ENCODE results near the gene SAMD14. TPM values are rescaled to one million over a fixed set of nuclear protein-coding genes. Genes with fewer than 3 reads are reported as not detected.

The SAMD14 gene
- total RNA-seq, 1 experiment from 2014 or later, result 8.2 TPM

DNA sequence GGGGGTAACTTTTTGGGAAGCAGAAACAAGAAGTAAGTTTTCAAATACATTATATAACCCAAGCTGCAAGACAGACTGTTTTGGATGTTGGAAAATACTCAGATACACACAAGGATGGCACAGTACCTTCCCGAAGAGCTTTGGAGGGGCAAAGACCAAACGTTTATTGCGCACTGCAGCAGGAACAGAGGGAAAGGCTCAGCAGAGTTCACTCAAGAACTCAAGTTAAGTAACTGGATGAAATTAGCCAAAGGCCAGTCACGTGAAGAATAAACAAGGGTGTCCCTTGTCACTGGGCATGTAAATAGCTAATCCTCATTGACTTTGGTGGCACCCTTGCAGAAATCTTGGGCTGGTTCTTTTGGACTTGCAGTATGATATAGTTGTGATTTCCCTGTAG lies 32.0 kb downstream of the SAMD14 start:
- no peak for DNase-seq
- Histone ChIP-seq H3K27me3 (ENCODE audit: control insufficient read depth, insufficient read depth, low read length) (no peaks in the 10 kb centered on the region), H3K36me3 (replicated peaks; ENCODE audit: control insufficient read depth, insufficient read depth, low read length) (no peaks in the 10 kb centered on the region), H3K4me3 (ENCODE audit: insufficient read depth, low read depth, low read length) (no peak overlapping the region)

- H3K36me3 ChIP-seq (replicated peaks; ENCODE audit: control insufficient read depth, insufficient read depth, low read length), result no peaks in the 10 kb centered on the region
- no peak overlapping the region for H3K4me3 ChIP-seq (ENCODE audit: insufficient read depth, low read depth, low read length)
- H3K27me3 ChIP-seq (ENCODE audit: control insufficient read depth, insufficient read depth, low read length), result no peaks in the 10 kb centered on the region
- no peak for DNase-seq
These were observed 32.5 kb downstream of the SAMD14 start for GRCh38 chr17:50097455-50097854.

- DNase-seq, result no peak
- H3K27me3 ChIP-seq (ENCODE audit: control insufficient read depth, insufficient read depth, low read length), result no peaks in the 10 kb centered on the region
- H3K4me3 ChIP-seq (ENCODE audit: insufficient read depth, low read depth, low read length), result no peak overlapping the region
- no peaks in the 10 kb centered on the region for H3K36me3 ChIP-seq (replicated peaks; ENCODE audit: control insufficient read depth, insufficient read depth, low read length)
These were observed 33.2 kb downstream of the SAMD14 start for GRCh38 chr17:50096758-50097157.

DNA sequence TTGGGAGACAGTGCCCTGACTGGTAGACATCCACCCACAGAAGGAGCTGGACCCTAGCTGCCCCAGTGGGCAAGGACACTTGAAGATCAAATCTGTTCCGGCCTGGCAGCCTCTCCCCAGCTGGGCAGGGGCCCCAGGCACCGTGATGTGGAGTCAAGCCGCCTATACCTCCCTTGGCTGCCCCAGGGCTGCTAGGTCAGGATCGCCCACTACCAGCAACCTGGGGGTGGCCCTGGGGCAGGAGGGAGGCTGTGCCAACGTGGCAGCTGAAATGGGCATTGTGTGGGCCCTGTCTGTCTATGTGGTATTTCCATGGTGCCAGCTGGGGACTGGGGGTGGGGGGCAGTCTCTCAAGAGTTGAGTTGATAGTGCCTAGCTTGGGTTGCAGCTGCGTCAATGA lies 33.9 kb downstream of the SAMD14 start:
- DNase-seq, result peak; percentile 39
- Histone ChIP-seq H3K4me3 (ENCODE audit: insufficient read depth, low read depth, low read length) (peak overlapping the region; percentile 88), H3K27me3 (ENCODE audit: control insufficient read depth, insufficient read depth, low read length) (no peaks in the 10 kb centered on the region)

GRCh38 chr17:50095626-50096037 lies 34.3 kb downstream of the SAMD14 start:
- DNase-seq, result peak; percentile 83
- H3K27me3 ChIP-seq (ENCODE audit: control insufficient read depth, insufficient read depth, low read length), result no peaks in the 10 kb centered on the region
- no peaks in the 10 kb centered on the region for H3K36me3 ChIP-seq (replicated peaks; ENCODE audit: control insufficient read depth, insufficient read depth, low read length)
- H3K4me3 ChIP-seq (ENCODE audit: insufficient read depth, low read depth, low read length), result peak overlapping the region; percentile 88

More for the DNA sequence above, 33.9 kb downstream of the SAMD14 start:
- H3K36me3 ChIP-seq (replicated peaks; ENCODE audit: control insufficient read depth, insufficient read depth, low read length), result no peaks in the 10 kb centered on the region

- Histone ChIP-seq H3K4me3 (ENCODE audit: insufficient read depth, low read depth, low read length) (peak within 1 kb of the TSS; percentile 88), H3K27me3 (ENCODE audit: control insufficient read depth, insufficient read depth, low read length) (no peaks in the 10 kb centered on the region), H3K36me3 (replicated peaks; ENCODE audit: control insufficient read depth, insufficient read depth, low read length) (no peaks in the 10 kb centered on the region)
- DNase-seq, result peak; percentile 99
These were observed 35.0 kb downstream of the SAMD14 start, which contains the start of gene PDK2 for GRCh38 chr17:50094753-50095619. Gene PDK2, plus strand, starts transcription at chr17:50095351. Its CDS starts 85 bp downstream, at chr17:50095436.

GRCh38 chr17:50094243-50094752 lies 35.7 kb downstream of the SAMD14 start:
- Histone ChIP-seq H3K4me3 (ENCODE audit: insufficient read depth, low read depth, low read length) (peak overlapping the region; percentile 88), H3K36me3 (replicated peaks; ENCODE audit: control insufficient read depth, insufficient read depth, low read length) (no peaks in the 10 kb centered on the region), H3K27me3 (ENCODE audit: control insufficient read depth, insufficient read depth, low read length) (no peaks in the 10 kb centered on the region)
- peak; percentile 89 for DNase-seq

- no peak for DNase-seq
- Histone ChIP-seq H3K4me3 (ENCODE audit: insufficient read depth, low read depth, low read length) (no peak overlapping the region), H3K36me3 (replicated peaks; ENCODE audit: control insufficient read depth, insufficient read depth, low read length) (no peaks in the 10 kb centered on the region), H3K27me3 (ENCODE audit: control insufficient read depth, insufficient read depth, low read length) (no peaks in the 10 kb centered on the region)
These were observed 36.2 kb downstream of the SAMD14 start for GRCh38 chr17:50093807-50094206.

- Histone ChIP-seq H3K27me3 (ENCODE audit: control insufficient read depth, insufficient read depth, low read length) (no peaks in the 10 kb centered on the region), H3K36me3 (replicated peaks; ENCODE audit: control insufficient read depth, insufficient read depth, low read length) (no peaks in the 10 kb centered on the region), H3K4me3 (ENCODE audit: insufficient read depth, low read depth, low read length) (no peak overlapping the region)
- no peak for DNase-seq
These were observed 36.7 kb downstream of the SAMD14 start for GRCh38 chr17:50093246-50093645.

- H3K4me3 ChIP-seq (ENCODE audit: insufficient read depth, low read depth, low read length), result no peak overlapping the region
- no peaks in the 10 kb centered on the region for H3K36me3 ChIP-seq (replicated peaks; ENCODE audit: control insufficient read depth, insufficient read depth, low read length)
- no peak for DNase-seq
- H3K27me3 ChIP-seq (ENCODE audit: control insufficient read depth, insufficient read depth, low read length), result no peaks in the 10 kb centered on the region
These were observed 38.1 kb downstream of the SAMD14 start for GRCh38 chr17:50091918-50092285.

GRCh38 chr17:50090971-50091917 lies 38.7 kb downstream of the SAMD14 start:
- Histone ChIP-seq H3K36me3 (replicated peaks; ENCODE audit: control insufficient read depth, insufficient read depth, low read length) (no peaks in the 10 kb centered on the region), H3K4me3 (ENCODE audit: insufficient read depth, low read depth, low read length) (no peak overlapping the region), H3K27me3 (ENCODE audit: control insufficient read depth, insufficient read depth, low read length) (no peaks in the 10 kb centered on the region)
- DNase-seq, result no peak

- no peaks in the 10 kb centered on the region for H3K36me3 ChIP-seq (replicated peaks; ENCODE audit: control insufficient read depth, insufficient read depth, low read length)
- no peak for DNase-seq
- H3K4me3 ChIP-seq (ENCODE audit: insufficient read depth, low read depth, low read length), result no peak overlapping the region
- no peaks in the 10 kb centered on the region for H3K27me3 ChIP-seq (ENCODE audit: control insufficient read depth, insufficient read depth, low read length)
These were observed 39.9 kb downstream of the SAMD14 start for GRCh38 chr17:50090071-50090470.

GRCh38 chr17:50088952-50089825 lies 40.8 kb downstream of the SAMD14 start:
- Histone ChIP-seq H3K4me3 (ENCODE audit: insufficient read depth, low read depth, low read length) (no peak overlapping the region), H3K36me3 (replicated peaks; ENCODE audit: control insufficient read depth, insufficient read depth, low read length) (no peaks in the 10 kb centered on the region), H3K27me3 (ENCODE audit: control insufficient read depth, insufficient read depth, low read length) (no peaks in the 10 kb centered on the region)
- DNase-seq, result no peak

Data from H7 (cell line).